Left ventricle myocardium inferior (tissue), 1 donor: ENCODE data around the gene ITGA1. TPM values are rescaled to one million over a fixed set of nuclear protein-coding genes. Genes with fewer than 3 reads are reported as not detected.
"Not testable (repeated sequence)": the region's sequence is repeated elsewhere in the genome, so short reads cannot be mapped to it uniquely, and the experiment has no call there.

ENCODE experiments used
- DNase-seq: peaks from one replicate; pipeline ENCODE4 v3.0.0-alpha.2; 2020
- H3K27ac ChIP-seq: fragments of 200-600 bp; replicated peaks from 2 replicates; pipeline ENCODE4 v1.8.0; 2021
- H3K27me3 ChIP-seq: fragments of 200-600 bp; 2 replicates; pipeline ENCODE4 v1.8.0; 2021; ENCODE audit warnings: low read depth
- H3K36me3 ChIP-seq: fragments of 200-600 bp; 2 replicates; pipeline ENCODE4 v1.8.0; 2021
- H3K4me1 ChIP-seq: fragments of 200-600 bp; 2 replicates; pipeline ENCODE4 v1.8.0; 2021
- H3K4me3 ChIP-seq: fragments of 200-600 bp; 2 replicates; pipeline ENCODE4 v1.8.0; 2021; ENCODE audit warnings: mild to moderate bottlenecking, moderate library complexity
- H3K9me3 ChIP-seq: fragments of 200-600 bp; replicated peaks from 2 replicates; pipeline ENCODE4 v1.8.0; 2021
- intact Hi-C: fragments of 100-400 bp; cut with micrococcal nuclease; formaldehyde crosslinking; loops from one replicate; pipeline ENCODE4 v1.11.0; 2022
- total RNA-seq: library from RNA; stranded (reverse); fragmentation: NEBNext Ultra II Directional; extraction: Animal tissue kit (Norgen Biotek cat#: 25700); gene quantifications from one replicate; pipeline ENCODE4 v1.2.1, GENCODE V29; 2021
- TF ChIP-seq, protein P1 (sequence below): fragments of 200-600 bp; IDR thresholded peaks from 2 replicates; pipeline ENCODE4 v1.8.0; 2021; ENCODE audit warnings: antibody characterized with exemption, mild to moderate bottlenecking, borderline replicate concordance
- donor health status: DM: no; HTN: yes; CAD: no; lungs with severe emphysema.

The ITGA1 gene
- total RNA-seq, 1 donor from 2014 or later, result 28.4 TPM

DNA sequence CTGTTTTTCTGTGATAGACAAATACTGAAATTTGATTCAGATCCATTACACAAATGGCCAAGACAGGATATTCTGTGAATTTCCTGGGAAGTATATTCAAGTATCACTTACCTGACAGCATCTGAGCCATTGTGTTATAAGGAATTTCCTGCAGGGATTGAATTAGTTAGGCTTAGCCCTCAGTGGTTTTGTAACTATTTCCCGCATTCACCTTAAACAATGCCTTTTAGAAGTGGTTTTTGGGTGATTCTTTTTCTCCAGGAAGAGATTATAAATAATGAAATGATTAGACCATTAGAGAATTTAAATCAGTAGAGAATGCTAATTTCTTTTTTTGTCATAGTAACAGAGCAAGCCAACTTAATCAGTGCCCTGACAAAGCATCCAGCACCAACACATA is 30.6 kb downstream of the ITGA1 start:
- no peaks in the 10 kb centered on the region for H3K27me3 ChIP-seq
- peaks cover 63% of the 10 kb centered on the region for H3K4me1 ChIP-seq
- H3K9me3 ChIP-seq, result no peaks in the 10 kb centered on the region
- no peak overlapping the region for H3K4me3 ChIP-seq
- DNase-seq, result no peak
- H3K27ac ChIP-seq, result peak overlapping the region; percentile 33
- intact Hi-C loops, result no loop called here
- no peaks in the 10 kb centered on the region for H3K36me3 ChIP-seq
- TF ChIP-seq, protein P1, sequence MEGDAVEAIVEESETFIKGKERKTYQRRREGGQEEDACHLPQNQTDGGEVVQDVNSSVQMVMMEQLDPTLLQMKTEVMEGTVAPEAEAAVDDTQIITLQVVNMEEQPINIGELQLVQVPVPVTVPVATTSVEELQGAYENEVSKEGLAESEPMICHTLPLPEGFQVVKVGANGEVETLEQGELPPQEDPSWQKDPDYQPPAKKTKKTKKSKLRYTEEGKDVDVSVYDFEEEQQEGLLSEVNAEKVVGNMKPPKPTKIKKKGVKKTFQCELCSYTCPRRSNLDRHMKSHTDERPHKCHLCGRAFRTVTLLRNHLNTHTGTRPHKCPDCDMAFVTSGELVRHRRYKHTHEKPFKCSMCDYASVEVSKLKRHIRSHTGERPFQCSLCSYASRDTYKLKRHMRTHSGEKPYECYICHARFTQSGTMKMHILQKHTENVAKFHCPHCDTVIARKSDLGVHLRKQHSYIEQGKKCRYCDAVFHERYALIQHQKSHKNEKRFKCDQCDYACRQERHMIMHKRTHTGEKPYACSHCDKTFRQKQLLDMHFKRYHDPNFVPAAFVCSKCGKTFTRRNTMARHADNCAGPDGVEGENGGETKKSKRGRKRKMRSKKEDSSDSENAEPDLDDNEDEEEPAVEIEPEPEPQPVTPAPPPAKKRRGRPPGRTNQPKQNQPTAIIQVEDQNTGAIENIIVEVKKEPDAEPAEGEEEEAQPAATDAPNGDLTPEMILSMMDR, result no peak

DNA sequence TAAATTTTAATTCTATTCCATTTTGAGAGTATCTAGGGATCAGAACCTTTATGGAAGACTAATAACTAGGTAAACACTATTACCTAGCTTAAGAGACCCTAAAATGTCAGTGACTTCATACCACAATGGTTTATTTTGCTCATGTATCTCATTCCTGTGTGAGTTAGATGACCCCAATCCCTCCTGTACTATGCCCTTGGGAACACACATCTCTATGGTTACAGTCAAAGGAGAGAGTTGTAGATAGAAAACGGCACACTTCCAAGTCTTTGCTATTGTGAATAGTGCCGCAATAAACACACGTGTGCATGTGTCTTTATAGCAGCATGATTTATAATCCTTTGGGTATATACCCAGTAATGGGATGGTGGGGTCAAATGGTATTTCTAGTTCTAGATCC is 31.1 kb downstream of the ITGA1 start:
- DNase-seq, result not testable (repeated sequence)

DNA sequence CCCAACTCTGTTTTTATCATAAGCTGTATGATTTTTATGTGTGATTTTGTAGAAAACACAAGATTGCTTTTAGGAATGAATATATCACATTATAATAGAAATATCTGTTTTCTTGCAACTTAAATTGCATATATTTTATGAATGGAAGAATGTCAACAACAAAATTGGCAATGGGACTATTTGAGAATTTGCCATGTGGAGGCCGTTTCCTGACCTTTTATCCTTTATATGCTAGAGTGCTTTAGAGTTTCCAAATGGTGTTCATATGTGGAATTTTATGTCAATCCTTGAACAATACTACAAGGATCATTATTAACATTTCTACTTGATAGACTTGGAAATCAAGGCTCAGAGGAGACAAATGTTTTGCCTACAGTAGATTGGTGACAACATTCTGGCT is 34.2 kb downstream of the ITGA1 start:
- no peaks in the 10 kb centered on the region for H3K36me3 ChIP-seq
- peaks cover 43% of the 10 kb centered on the region for H3K4me1 ChIP-seq
- intact Hi-C loops, result no loop called here
- H3K4me3 ChIP-seq, result peak overlapping the region; percentile 18
- H3K27ac ChIP-seq, result peak overlapping the region; percentile 71
- DNase-seq, result no peak
- no peaks in the 10 kb centered on the region for H3K27me3 ChIP-seq
- no peaks in the 10 kb centered on the region for H3K9me3 ChIP-seq
- TF ChIP-seq, protein P1, result no peak

More for the DNA sequence above, 31.1 kb downstream of the ITGA1 start:
- Histone ChIP-seq H3K27ac (peak overlapping the region; percentile 33), H3K4me1 (peaks cover 63% of the 10 kb centered on the region)
- H3K36me3 ChIP-seq, H3K9me3 ChIP-seq, H3K4me3 ChIP-seq, intact Hi-C loops, H3K27me3 ChIP-seq: not testable (repeated sequence)

GRCh38 chr5:52822437-52822836 is 34.7 kb downstream of the ITGA1 start:
- Histone ChIP-seq H3K36me3 (no peaks in the 10 kb centered on the region), H3K4me3 (peak overlapping the region; percentile 18), H3K4me1 (peaks cover 41% of the 10 kb centered on the region), H3K27ac (peak overlapping the region; percentile 71), H3K9me3 (peaks cover under 1% of the 10 kb centered on the region), H3K27me3 (no peaks in the 10 kb centered on the region)
- TF ChIP-seq, protein P1, result no peak
- intact Hi-C loops, result no loop called here
- peak; percentile 83 for DNase-seq

DNA sequence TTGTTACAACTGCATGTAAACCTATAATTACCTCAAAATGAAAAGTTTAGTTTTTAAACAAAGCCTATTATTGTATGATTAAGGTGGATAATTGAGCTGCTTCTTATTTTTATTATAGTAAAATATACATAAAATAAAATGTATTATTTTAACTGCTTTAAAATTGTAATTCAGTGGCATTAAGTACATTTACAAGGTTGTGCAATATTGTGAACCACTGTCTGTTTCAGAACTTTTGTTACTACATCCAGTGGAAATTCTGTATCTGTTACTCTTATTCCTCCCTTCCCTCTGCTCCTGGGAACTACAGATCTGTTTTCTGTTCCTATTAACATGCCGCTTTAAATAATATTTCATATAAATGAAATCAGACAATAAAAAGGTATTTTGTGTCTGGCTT is 37.1 kb downstream of the ITGA1 start:
- TF ChIP-seq, protein P1, result no peak
- no peak overlapping the region for H3K4me3 ChIP-seq
- H3K36me3 ChIP-seq, result peaks cover 8% of the 10 kb centered on the region
- H3K4me1 ChIP-seq, result peaks cover 26% of the 10 kb centered on the region
- H3K27me3 ChIP-seq, result no peaks in the 10 kb centered on the region
- peaks cover 8% of the 10 kb centered on the region for H3K9me3 ChIP-seq
- H3K27ac ChIP-seq, result no peak overlapping the region
- DNase-seq, result no peak
- intact Hi-C loops, result no loop called here

- Histone ChIP-seq H3K27me3 (no peaks in the 10 kb centered on the region), H3K4me3 (no peak overlapping the region), H3K27ac (no peak overlapping the region), H3K9me3 (peaks cover 8% of the 10 kb centered on the region), H3K4me1 (peaks cover 26% of the 10 kb centered on the region), H3K36me3 (peaks cover 8% of the 10 kb centered on the region)
- TF ChIP-seq, protein P1, result no peak
- no peak for DNase-seq
- intact Hi-C loops, result no loop called here
Observed at GRCh38 chr5:52825826-52826225, 38.1 kb downstream of the ITGA1 start.
